Measurements from ENCODE around the gene PHF11.
"Not testable (repeated sequence)": the region's sequence is repeated elsewhere in the genome, so short reads cannot be mapped to it uniquely, and the experiment has no call there.

PHF11 gene

GRCh38 chr13:49561062-49561410, 65.3 kb downstream of the PHF11 start:
- TF ChIP-seq CTCF (IDR thresholded peaks at IDR 0.05; ENCODE audit: low read depth, low read length, missing control alignments): no peak
- DNase-seq (ENCODE audit: low read depth): no peak
- in situ Hi-C loops (cut with HindIII; ENCODE audit: low sequenced_read_pairs): no loop called here
- no peak overlapping the region for H3K4me3 ChIP-seq (ENCODE audit: low read depth, low read length)

GRCh38 chr13:49563516-49563915, 67.8 kb downstream of the PHF11 start:
- DNase-seq (ENCODE audit: low read depth): no peak
- H3K4me3 ChIP-seq (ENCODE audit: low read depth, low read length): no peak overlapping the region
- in situ Hi-C loops (cut with HindIII; ENCODE audit: low sequenced_read_pairs): no loop called here
- no peak for TF ChIP-seq CTCF (IDR thresholded peaks at IDR 0.05; ENCODE audit: low read depth, low read length, missing control alignments)

- H3K4me3 ChIP-seq (ENCODE audit: low read depth, low read length); in situ Hi-C loops (cut with HindIII; ENCODE audit: low sequenced_read_pairs); DNase-seq (ENCODE audit: low read depth): not testable (repeated sequence)
Observed at GRCh38 chr13:49565461-49565860, 69.7 kb downstream of the PHF11 start.

GRCh38 chr13:49566461-49566860, 70.7 kb downstream of the PHF11 start:
- no peak for DNase-seq (ENCODE audit: low read depth)
- no peak for TF ChIP-seq CTCF (IDR thresholded peaks at IDR 0.05; ENCODE audit: low read depth, low read length, missing control alignments)
- no peak overlapping the region for H3K4me3 ChIP-seq (ENCODE audit: low read depth, low read length)
- in situ Hi-C loops (cut with HindIII; ENCODE audit: low sequenced_read_pairs): no loop called here

GRCh38 chr13:49567491-49567890, 71.7 kb downstream of the PHF11 start:
- in situ Hi-C loops (cut with HindIII; ENCODE audit: low sequenced_read_pairs): no loop called here
- TF ChIP-seq CTCF (IDR thresholded peaks at IDR 0.05; ENCODE audit: low read depth, low read length, missing control alignments): no peak
- H3K4me3 ChIP-seq (ENCODE audit: low read depth, low read length): no peak overlapping the region
- DNase-seq (ENCODE audit: low read depth): no peak

GRCh38 chr13:49569993-49570689, 74.4 kb downstream of the PHF11 start:
- in situ Hi-C loops (cut with HindIII; ENCODE audit: low sequenced_read_pairs): no loop called here
- DNase-seq (ENCODE audit: low read depth): no peak
- H3K4me3 ChIP-seq (ENCODE audit: low read depth, low read length): no peak overlapping the region
- no peak for TF ChIP-seq CTCF (IDR thresholded peaks at IDR 0.05; ENCODE audit: low read depth, low read length, missing control alignments)

- no peak for DNase-seq (ENCODE audit: low read depth)
- H3K4me3 ChIP-seq (ENCODE audit: low read depth, low read length): no peak overlapping the region
- in situ Hi-C loops (cut with HindIII; ENCODE audit: low sequenced_read_pairs): no loop called here
- no peak for TF ChIP-seq CTCF (IDR thresholded peaks at IDR 0.05; ENCODE audit: low read depth, low read length, missing control alignments)
Observed at GRCh38 chr13:49571299-49572240, 75.8 kb downstream of the PHF11 start.

Measured in astrocyte of the cerebellum (primary cell).